ENCODE data around the gene CDH26. TPM values are rescaled to one million over a fixed set of nuclear protein-coding genes. Genes with fewer than 3 reads are reported as not detected.

Gene CDH26
- total and polyA plus RNA-seq, 2 of the 13 experiments (the other 11 are each of a cell fraction or from before 2014, with no cell fraction given), result 0.40 to 1.1 TPM

- TF ChIP-seq ARNTL (CRISPR knock-in tag; IDR thresholded peaks at IDR 0.05), result peak; percentile 96
Observed at GRCh38 chr20:59940129-59940955, 17.9 kb upstream of the CDH26 start, which contains the start of the genes FAM217B and PPP1R3D (continued).

GRCh38 chr20:59940956-59941294, 17.3 kb upstream of the CDH26 start:
- ChIA-PET POLR2A (interaction anchor here (0.8 to 2.1 kb wide), 5 partner anchors 8 to 19 kb away, joined by 4 to 14 read pairs (median 6); no protein-coding TSS in a partner anchor), CTCF (ENCODE audit: low intra/inter-chr PET ratio, low total read pairs) (no interaction called here)
- H3K36me3 ChIP-seq (replicated peaks in 1 of 2; ENCODE audit: control insufficient read depth in 1 of 2, insufficient read depth in 2 of 2, low read length in 2 of 2), result peaks cover 8 to 17% of the 10 kb centered on the region in 2 experiments; a peak in 4 of 5 replicates
- peak overlapping the region; percentile 86 for H3K9ac ChIP-seq (ENCODE audit: insufficient read depth, low read depth, low read length)
- no peak for DNase-seq (ENCODE audit: low spot score)
- peak overlapping the region; percentile 84 for H3K4me2 ChIP-seq (ENCODE audit: low read depth, low read length)
- no peak; the same call in 2 of the 3 replicates for ATAC-seq
- H2AFZ ChIP-seq (ENCODE audit: low read length), result peak overlapping the region; percentile 86
- no peaks in the 10 kb centered on the region; a peak in 1 of 5 replicates for H3K27me3 ChIP-seq (ENCODE audit: control insufficient read depth in 1 of 2, insufficient read depth in 2 of 2, low read length in 2 of 2)
- peak overlapping the region; percentile 77 to 91 (median 91) for H3K4me3 ChIP-seq (replicated peaks in 1 of 3; ENCODE audit: insufficient read depth in 1 of 3, low read depth in 2 of 3, low read length in 3 of 3)
- H3K9me3 ChIP-seq (ENCODE audit: low read length), result no peaks in the 10 kb centered on the region
- WGBS (ENCODE audit: low lambda C conversion rate), result 0% methylated on average over 4 of the region's 4 CpGs
- H3K27ac ChIP-seq (ENCODE audit: extremely low read length, insufficient read depth, low read length), result peak overlapping the region; percentile 90
- FAIRE-seq, result no peak
- peaks cover 29% of the 10 kb centered on the region for H3K4me1 ChIP-seq (ENCODE audit: insufficient read depth, low read length)
- H4K20me1 ChIP-seq (ENCODE audit: insufficient read depth, low read length), result no peaks in the 10 kb centered on the region
- BruUV-seq (replicated peaks), result no TSS peak
- intact Hi-C loops (cut with micrococcal nuclease; ENCODE audit: unreplicated experiment) (no loop called here), in situ Hi-C loops (cut with HindIII; ENCODE audit: extremely low pct_ligation_motif_present, low pct_unique_long_range_greater_than_20kb) (no loop called here)
- H3K79me2 ChIP-seq (ENCODE audit: insufficient read depth, low read length), result peaks cover 11% of the 10 kb centered on the region
- TF ChIP-seq HNF4G (IDR thresholded peaks at IDR 0.05; ENCODE audit: borderline replicate concordance, low read depth, low read length) (no peak), HNF4G (CRISPR knock-in tag; IDR thresholded peaks at IDR 0.05; ENCODE audit: borderline replicate concordance, low read depth) (0 out of 2 replicates have a peak, but pooled peaks have one; percentile 11), THYN1 (CRISPR knock-in tag; IDR thresholded peaks at IDR 0.05; ENCODE audit: borderline replicate concordance, low read depth) (peak; percentile 63; the same call in 1 of the 2 replicates), ZNF180 (CRISPR knock-in tag; IDR thresholded peaks at IDR 0.05; ENCODE audit: borderline replicate concordance, low read depth) (no peak), ZNF232 (CRISPR knock-in tag; IDR thresholded peaks at IDR 0.05; ENCODE audit: borderline replicate concordance) (no peak), DZIP1 (CRISPR knock-in tag; IDR thresholded peaks at IDR 0.05) (no peak), KAT8 (CRISPR knock-in tag; IDR thresholded peaks at IDR 0.05) (no peak), TARDBP (CRISPR knock-in tag; IDR thresholded peaks at IDR 0.05) (no peak; the same call in 1 of the 2 replicates), ZNF136 (CRISPR knock-in tag; IDR thresholded peaks at IDR 0.05; ENCODE audit: low read depth) (no peak), ZNF326 (CRISPR knock-in tag; IDR thresholded peaks at IDR 0.05; ENCODE audit: borderline replicate concordance) (no peak), SYNCRIP (IDR thresholded peaks at IDR 0.05; ENCODE audit: insufficient read depth, low read depth, low read length) (no peak), TGIF2 (CRISPR knock-in tag; IDR thresholded peaks at IDR 0.05) (no peak), MYNN (CRISPR knock-in tag; IDR thresholded peaks at IDR 0.05; ENCODE audit: low read depth) (no peak), ZSCAN29 (CRISPR knock-in tag; conservative IDR thresholded peaks at IDR 0.05) (no peak), FOXP1 (IDR thresholded peaks at IDR 0.05) (no peak), FOXP1 (CRISPR knock-in tag; IDR thresholded peaks at IDR 0.05) (no peak), ZFP82 (CRISPR knock-in tag; IDR thresholded peaks at IDR 0.05; ENCODE audit: borderline replicate concordance) (no peak), ZNF235 (CRISPR knock-in tag; IDR thresholded peaks at IDR 0.05; ENCODE audit: borderline replicate concordance) (no peak)
- TF ChIP-seq, protein P1, sequence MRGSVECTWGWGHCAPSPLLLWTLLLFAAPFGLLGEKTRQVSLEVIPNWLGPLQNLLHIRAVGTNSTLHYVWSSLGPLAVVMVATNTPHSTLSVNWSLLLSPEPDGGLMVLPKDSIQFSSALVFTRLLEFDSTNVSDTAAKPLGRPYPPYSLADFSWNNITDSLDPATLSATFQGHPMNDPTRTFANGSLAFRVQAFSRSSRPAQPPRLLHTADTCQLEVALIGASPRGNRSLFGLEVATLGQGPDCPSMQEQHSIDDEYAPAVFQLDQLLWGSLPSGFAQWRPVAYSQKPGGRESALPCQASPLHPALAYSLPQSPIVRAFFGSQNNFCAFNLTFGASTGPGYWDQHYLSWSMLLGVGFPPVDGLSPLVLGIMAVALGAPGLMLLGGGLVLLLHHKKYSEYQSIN (CRISPR knock-in tag; IDR thresholded peaks at IDR 0.05; ENCODE audit: borderline replicate concordance), result no peak

Data from HepG2 (cell line).